ENCODE measurements around the gene PNLIPRP3.
A peak's percentile ranks its signal among the peaks of the same experiment; 100 is the strongest.

DNA sequence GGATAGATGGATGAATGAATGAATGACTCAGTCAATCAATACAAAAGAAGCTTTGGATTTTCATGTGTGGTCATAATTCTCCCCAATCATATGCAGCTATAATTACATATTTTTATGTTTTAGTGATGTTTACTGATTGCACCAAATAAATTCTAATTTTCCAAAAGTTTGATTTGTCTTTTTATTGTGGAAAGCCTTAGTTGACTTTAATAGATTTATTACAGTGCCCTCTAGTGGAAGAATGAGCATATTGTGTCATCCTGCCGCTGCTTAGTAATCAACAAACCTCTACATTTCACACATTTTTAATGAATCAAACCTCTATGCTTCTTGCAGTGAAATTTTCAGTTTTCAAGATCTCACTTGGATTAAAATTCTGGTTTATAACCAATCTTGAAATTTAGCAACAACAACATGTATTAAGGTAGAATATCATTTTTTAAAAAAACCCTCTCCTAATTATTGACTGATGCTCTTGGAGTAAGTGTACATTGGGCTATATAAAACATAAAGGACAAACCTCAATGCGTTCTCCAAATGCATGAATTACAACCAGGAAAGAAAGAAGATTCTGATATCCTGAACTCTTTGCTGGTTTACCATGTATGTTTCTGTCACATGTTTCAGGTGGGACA lies 62.5 kb downstream of the PNLIPRP3 start:
- TF ChIP-seq, protein P1, sequence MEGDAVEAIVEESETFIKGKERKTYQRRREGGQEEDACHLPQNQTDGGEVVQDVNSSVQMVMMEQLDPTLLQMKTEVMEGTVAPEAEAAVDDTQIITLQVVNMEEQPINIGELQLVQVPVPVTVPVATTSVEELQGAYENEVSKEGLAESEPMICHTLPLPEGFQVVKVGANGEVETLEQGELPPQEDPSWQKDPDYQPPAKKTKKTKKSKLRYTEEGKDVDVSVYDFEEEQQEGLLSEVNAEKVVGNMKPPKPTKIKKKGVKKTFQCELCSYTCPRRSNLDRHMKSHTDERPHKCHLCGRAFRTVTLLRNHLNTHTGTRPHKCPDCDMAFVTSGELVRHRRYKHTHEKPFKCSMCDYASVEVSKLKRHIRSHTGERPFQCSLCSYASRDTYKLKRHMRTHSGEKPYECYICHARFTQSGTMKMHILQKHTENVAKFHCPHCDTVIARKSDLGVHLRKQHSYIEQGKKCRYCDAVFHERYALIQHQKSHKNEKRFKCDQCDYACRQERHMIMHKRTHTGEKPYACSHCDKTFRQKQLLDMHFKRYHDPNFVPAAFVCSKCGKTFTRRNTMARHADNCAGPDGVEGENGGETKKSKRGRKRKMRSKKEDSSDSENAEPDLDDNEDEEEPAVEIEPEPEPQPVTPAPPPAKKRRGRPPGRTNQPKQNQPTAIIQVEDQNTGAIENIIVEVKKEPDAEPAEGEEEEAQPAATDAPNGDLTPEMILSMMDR (IDR thresholded peaks at IDR 0.05), result peak; percentile 60
- no peak for TF ChIP-seq SMAD4 (CRISPR knock-in tag; IDR thresholded peaks at IDR 0.05)
- no peak for TF ChIP-seq JAZF1 (CRISPR knock-in tag; IDR thresholded peaks at IDR 0.05)
- no peak for TF ChIP-seq ZNF423 (CRISPR knock-in tag; IDR thresholded peaks at IDR 0.05)
- TF ChIP-seq JUN (CRISPR knock-in tag; IDR thresholded peaks at IDR 0.05), result no peak
- TF ChIP-seq, protein P2, sequence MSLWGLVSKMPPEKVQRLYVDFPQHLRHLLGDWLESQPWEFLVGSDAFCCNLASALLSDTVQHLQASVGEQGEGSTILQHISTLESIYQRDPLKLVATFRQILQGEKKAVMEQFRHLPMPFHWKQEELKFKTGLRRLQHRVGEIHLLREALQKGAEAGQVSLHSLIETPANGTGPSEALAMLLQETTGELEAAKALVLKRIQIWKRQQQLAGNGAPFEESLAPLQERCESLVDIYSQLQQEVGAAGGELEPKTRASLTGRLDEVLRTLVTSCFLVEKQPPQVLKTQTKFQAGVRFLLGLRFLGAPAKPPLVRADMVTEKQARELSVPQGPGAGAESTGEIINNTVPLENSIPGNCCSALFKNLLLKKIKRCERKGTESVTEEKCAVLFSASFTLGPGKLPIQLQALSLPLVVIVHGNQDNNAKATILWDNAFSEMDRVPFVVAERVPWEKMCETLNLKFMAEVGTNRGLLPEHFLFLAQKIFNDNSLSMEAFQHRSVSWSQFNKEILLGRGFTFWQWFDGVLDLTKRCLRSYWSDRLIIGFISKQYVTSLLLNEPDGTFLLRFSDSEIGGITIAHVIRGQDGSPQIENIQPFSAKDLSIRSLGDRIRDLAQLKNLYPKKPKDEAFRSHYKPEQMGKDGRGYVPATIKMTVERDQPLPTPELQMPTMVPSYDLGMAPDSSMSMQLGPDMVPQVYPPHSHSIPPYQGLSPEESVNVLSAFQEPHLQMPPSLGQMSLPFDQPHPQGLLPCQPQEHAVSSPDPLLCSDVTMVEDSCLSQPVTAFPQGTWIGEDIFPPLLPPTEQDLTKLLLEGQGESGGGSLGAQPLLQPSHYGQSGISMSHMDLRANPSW (CRISPR knock-in tag; conservative IDR thresholded peaks at IDR 0.05; ENCODE audit: low read depth), result no peak
- TF ChIP-seq, protein P3, sequence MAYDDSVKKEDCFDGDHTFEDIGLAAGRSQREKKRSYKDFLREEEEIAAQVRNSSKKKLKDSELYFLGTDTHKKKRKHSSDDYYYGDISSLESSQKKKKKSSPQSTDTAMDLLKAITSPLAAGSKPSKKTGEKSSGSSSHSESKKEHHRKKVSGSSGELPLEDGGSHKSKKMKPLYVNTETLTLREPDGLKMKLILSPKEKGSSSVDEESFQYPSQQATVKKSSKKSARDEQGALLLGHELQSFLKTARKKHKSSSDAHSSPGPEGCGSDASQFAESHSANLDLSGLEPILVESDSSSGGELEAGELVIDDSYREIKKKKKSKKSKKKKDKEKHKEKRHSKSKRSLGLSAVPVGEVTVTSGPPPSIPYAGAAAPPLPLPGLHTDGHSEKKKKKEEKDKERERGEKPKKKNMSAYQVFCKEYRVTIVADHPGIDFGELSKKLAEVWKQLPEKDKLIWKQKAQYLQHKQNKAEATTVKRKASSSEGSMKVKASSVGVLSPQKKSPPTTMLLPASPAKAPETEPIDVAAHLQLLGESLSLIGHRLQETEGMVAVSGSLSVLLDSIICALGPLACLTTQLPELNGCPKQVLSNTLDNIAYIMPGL (CRISPR knock-in tag; IDR thresholded peaks at IDR 0.05), result no peak
- no peak for TF ChIP-seq NFE2L1 (CRISPR knock-in tag; IDR thresholded peaks at IDR 0.05)
- TF ChIP-seq FOXJ3 (CRISPR knock-in tag; IDR thresholded peaks at IDR 0.05; ENCODE audit: borderline replicate concordance), result no peak
- no peak for TF ChIP-seq TEAD4 (CRISPR knock-in tag; IDR thresholded peaks at IDR 0.05)
- TF ChIP-seq, protein P4, sequence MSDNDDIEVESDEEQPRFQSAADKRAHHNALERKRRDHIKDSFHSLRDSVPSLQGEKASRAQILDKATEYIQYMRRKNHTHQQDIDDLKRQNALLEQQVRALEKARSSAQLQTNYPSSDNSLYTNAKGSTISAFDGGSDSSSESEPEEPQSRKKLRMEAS (CRISPR knock-in tag; IDR thresholded peaks at IDR 0.05), result no peak
- TF ChIP-seq ZNF138 (CRISPR knock-in tag; conservative IDR thresholded peaks at IDR 0.05), result no peak
- no peak for TF ChIP-seq GRHL2 (CRISPR knock-in tag; IDR thresholded peaks at IDR 0.05; ENCODE audit: insufficient replicate concordance, severe bottlenecking)
- no peak for TF ChIP-seq SMAD3 (CRISPR knock-in tag; IDR thresholded peaks at IDR 0.05; ENCODE audit: borderline replicate concordance)

Data from WTC11 (cell line).